ENCODE measurements around the gene TMEM183A.
"Not testable (repeated sequence)": the region's sequence is repeated elsewhere in the genome, so short reads cannot be mapped to it uniquely, and the experiment has no call there.

The TMEM183A gene

DNA sequence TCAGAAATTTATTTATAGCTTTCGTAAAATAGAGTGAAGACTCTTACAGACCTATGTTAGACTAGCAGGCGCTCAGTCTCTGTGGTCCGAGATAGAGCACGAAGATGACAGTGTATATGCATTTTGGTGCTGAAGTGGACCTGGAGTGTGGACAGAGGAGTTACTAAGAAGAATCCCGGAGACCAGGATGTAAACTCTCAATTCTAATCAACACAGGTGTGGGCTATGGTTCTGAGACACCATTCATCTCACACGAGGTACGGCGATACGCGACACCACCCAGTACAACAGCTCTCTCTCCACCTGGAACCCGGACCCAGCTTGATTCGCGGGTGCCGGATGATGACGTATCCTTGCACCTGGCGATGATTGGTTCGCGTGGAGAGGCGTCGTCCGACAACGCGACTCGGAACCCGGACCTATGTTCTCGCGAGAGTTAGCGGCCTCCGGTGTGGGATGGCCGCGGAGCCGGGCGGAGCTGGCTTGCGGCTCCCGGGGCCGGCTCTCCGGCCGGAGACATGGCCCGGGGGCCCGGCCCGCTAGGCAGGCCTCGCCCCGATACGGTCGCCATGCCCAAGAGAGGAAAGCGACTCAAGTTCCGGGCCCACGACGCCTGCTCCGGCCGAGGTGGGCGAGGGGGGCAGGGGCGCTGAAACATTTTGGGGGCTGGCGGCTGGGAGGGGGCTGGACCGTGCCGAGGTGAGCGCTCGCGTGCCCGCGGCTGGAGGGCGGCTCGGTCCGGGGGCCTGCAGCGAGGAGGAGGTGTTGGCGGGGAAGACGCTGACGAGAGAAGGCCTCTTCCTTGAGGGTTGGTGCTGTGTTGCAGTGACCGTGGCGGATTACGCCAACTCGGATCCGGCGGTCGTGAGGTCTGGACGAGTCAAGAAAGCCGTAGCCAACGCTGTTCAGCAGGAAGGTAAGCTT, at the start of gene TMEM183A:
Gene TMEM183A (plus strand): TSS at position 427 of the 924 bp plus-strand sequence. CDS start 92 bp downstream, at position 519.
- DNase-seq (ENCODE audit: low read depth in 2 of 2), result peak; percentile 94 to 95

DNA sequence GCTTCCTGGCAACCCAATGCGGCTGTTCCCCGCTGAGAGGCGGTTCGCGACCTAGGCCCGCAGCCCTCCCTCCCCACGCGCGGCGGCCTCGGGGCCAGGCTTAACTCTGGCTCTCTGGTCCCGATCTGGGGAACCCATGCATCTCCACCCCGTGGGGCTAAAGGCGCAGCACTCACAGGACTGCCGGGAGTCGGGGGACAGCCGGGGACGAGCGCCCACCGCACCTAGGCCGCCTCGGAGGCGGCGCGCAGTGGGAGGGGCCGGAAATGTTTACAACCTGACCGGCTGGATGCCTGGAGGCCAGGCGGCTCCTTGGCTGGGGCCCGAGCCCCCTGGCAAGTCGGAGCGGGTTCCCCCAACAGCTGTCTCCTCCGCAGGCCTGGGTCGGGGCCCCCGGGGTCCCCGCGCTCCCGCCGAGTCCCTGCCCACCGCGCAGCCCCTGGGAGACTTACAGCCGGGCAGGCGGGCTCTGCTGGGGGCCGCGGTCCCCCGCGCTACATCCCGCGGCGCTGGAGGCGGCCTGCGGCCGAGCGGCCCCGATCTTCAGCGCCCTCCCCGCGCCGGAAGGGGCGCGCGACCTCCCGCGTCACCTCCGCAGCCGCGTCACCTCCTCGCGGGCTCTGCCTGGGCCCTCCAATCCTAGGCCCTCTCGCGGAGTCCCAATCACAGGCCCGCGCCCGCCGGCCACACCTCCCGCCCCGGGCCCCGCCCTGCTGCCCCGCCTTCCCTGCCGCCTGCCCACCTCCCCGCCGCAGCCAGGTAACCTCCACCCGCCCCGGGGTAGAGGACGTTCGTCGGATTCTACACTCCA, 49.2 kb upstream of the TMEM183A start, which contains the start of gene ADIPOR1:
Gene ADIPOR1 (minus strand): TSS at position 580 of the 811 bp plus-strand sequence. CDS start 7,242 bp downstream, outside the sequence.
- DNase-seq (ENCODE audit: low read depth in 2 of 2), result peak; percentile 40 to 49

- DNase-seq (ENCODE audit: low read depth in 2 of 2), result no peak
Observed at GRCh38 chr1:202958544-202959275, 48.5 kb upstream of the TMEM183A start.

- DNase-seq (ENCODE audit: low read depth in 2 of 2), result no peak
Observed at GRCh38 chr1:202959276-202959620, 47.9 kb upstream of the TMEM183A start.

- no peak for DNase-seq (ENCODE audit: low read depth in 2 of 2)
Observed at GRCh38 chr1:202961220-202961880, 45.8 kb upstream of the TMEM183A start.

DNA sequence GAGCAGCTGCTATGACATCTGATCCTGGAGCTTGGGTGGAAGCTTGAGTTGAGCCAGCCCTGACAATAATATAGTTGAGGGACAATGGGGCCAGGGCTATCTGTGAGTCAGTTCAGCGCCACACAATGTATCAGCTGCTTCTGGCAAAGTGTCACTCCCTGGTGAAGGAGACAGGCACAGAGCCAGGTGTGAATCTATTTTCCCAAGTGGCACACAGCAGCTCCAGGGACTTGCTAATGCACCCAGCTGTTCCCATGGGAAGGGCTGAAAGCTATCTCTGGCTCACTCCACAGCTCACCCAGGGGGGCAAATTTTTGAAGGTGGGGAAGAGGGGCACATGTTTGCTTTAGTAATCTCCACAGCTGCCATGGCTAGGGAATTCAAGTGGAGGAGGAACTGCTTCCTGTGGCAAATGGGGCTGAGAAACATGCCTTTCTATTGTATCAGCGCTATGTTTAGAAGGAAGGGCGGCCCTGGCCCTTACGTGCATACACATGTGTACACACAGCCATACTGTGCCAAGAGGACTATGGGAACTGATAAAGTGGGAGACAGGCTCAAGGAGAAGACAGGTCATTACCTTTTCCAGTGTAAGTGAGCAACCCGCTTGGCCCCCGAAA, 42.3 kb upstream of the TMEM183A start:
- DNase-seq (ENCODE audit: low read depth in 2 of 2), result no peak

DNA sequence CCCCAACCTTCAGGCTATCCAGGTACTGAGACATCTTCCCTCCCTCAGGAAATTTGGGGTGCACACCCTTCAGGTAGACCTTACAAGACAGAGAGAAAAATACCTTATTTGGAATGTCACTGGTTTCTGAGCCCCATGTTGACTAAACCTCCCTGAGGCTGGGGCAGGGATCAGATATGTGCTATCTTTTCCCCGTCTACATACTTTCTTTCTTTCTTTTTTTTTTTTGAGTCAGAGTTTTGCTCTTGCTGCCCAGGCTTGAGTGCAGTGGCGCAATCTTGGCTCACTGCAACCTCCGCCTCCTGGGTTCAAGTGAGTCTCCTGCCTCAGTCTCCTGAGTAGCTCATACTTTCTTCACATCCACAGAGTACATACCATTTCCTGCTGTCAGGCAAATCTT, 41.8 kb upstream of the TMEM183A start:
- DNase-seq (ENCODE audit: low read depth in 2 of 2), result no peak

GRCh38 chr1:202966006-202966898, 40.9 kb upstream of the TMEM183A start:
- DNase-seq (ENCODE audit: low read depth in 2 of 2), result no peak

DNA sequence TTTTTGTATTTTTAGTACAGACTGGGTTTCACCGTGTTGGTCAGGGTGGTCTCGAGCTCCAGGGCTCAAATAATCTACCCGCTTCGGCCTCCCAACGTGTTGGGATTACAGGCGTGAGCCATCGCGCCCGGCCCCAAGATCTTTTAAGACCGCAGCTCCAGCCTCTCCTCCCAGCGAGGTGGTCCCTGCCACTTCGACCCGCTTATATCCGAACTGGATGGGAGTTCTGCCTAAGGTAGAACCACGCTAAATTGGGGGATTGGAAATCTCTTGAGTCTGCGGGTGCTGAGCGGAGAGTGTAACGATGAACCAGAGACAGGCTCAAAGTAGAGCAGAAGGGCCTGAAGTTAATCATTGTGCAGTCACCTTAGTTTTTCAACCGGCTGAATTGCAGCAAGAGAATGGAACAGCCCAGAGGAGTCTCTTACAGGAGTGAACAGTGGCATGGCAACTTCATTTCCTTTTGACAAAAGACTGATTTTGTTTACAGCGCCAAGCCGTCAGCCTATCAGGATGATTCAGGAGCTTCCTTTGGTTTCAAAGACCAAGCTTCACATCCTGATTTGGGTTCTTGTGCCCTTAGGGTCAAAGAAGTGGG, 39.4 kb upstream of the TMEM183A start:
- no peak for DNase-seq (ENCODE audit: low read depth in 2 of 2)

- DNase-seq (ENCODE audit: low read depth in 2 of 2), result no peak
Observed at GRCh38 chr1:202968351-202968750, 38.8 kb upstream of the TMEM183A start.

DNA sequence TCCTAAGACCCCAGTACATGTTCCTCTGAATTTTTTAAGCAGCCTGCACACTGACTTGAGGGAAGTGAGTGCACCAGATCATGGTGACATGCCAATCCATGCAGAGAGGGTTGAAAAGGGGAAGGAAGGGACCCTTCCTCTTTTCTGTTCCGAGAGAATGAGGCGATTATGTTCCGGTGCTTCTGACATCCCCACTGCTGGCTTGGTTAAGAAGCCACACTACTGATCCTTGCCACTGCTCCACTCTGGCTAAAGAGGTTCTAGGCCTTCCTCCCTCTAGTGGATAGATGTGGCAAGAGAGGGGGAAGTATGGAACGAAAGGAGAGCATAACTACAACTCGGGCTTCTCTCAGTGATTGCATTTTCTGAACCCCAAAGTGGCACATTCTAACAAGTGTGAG, 38.3 kb upstream of the TMEM183A start:
- DNase-seq (ENCODE audit: low read depth in 2 of 2), result peak; percentile 24 to 32

- no peak for DNase-seq (ENCODE audit: low read depth in 2 of 2)
Observed at GRCh38 chr1:202972046-202972445, 35.1 kb upstream of the TMEM183A start.

- DNase-seq (ENCODE audit: low read depth in 2 of 2), result no peak
Observed at GRCh38 chr1:202974856-202975255, 32.3 kb upstream of the TMEM183A start.

- no peak for DNase-seq (ENCODE audit: low read depth in 2 of 2)
Observed at GRCh38 chr1:202976633-202977032, 30.5 kb upstream of the TMEM183A start.

DNA sequence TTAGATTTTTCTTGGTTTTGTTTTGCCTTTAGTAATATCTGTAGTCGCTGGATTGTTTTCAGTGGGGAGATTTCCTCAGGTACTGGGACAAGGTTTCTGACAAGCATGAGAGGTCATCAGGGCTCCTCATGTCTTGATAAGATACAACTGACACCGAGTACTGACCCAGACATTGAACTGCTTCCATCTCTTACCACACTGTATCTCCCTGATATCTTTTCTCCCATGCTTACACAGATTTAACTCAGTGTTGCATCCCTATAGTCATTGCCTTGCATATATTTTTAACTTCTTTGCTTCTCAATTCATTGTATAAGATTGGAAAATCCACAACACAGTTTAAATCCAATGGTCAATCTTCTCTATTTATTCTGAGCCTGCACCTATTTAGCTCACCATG, 27.7 kb upstream of the TMEM183A start:
- DNase-seq (ENCODE audit: low read depth in 2 of 2), result no peak

GRCh38 chr1:202981939-202982338, 25.2 kb upstream of the TMEM183A start:
- no peak for DNase-seq (ENCODE audit: low read depth in 2 of 2)

DNA sequence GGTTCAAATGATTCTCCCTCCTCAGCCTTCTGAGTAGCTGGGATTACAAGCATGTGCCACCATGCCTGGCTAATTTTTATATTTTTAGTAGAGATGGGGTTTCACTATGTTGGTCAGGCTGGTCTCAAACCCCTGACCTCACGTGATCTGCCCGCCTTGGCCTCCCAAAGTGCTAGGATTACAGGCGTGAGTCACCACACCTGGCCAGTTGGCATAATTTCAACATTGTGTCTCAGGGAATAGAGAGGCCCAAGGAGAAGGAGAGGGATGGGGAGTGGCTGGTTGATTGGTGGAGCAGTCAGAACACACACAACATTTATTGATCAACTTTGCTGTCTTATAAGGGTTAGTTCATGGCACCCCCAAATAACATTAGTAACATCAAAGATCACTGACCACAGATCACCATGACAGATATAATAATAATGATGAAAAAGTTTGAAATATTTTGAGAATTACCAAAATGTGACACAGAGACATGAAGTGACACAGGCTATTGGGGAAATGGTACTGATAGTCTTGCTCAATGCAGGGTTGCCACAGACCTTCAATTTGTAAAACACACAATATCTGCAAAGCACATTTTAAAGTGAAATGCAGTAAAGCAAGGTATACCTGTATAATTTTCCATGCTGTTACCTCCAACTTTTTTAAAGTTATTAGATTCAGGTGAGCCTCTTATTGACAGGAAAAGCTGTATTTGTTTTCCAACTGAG, 24.3 kb upstream of the TMEM183A start:
- DNase-seq (ENCODE audit: low read depth in 2 of 2), result no peak

- not testable (repeated sequence) for DNase-seq (ENCODE audit: low read depth in 2 of 2)
Observed at GRCh38 chr1:202986120-202986519, 21.1 kb upstream of the TMEM183A start.

GRCh38 chr1:202987255-202987654, 19.9 kb upstream of the TMEM183A start:
- no peak for DNase-seq (ENCODE audit: low read depth in 2 of 2)
